SK-N-SH (cell line): ENCODE data around the gene RBM19. TPM values are rescaled to one million over a fixed set of nuclear protein-coding genes. Genes with fewer than 3 reads are reported as not detected.

ENCODE experiments used
- CTCF ChIA-PET: fragments of 300-600, 350-600 bp; formaldehyde crosslinking; extraction: SDS; loops from one replicate; lab custom pipeline; 2021; lab: Yijun Ruan, JAX
- POLR2A ChIA-PET: fragments of 350-600 bp; sonication (Branson Sonifier 250); formaldehyde crosslinking; extraction: SDS; loops from one replicate; lab custom pipeline; 2020; ENCODE audit warnings: antibody characterized with exemption, inconsistent platforms; lab: Yijun Ruan, JAX
- DNase-seq: peaks from one replicate; pipeline ENCODE4 v3.0.0; 2012
- H2AFZ ChIP-seq: fragments of 200-600 bp; sonication (generic); 2 replicates; pipeline ENCODE4 v1.8.1; 2016; ENCODE audit warnings: antibody characterized with exemption, mild to moderate bottlenecking, low read depth
- H3F3A ChIP-seq: fragments of 200-600 bp; sonication (generic); replicated peaks from 2 replicates; pipeline ENCODE3; 2016; ENCODE audit warnings: antibody characterized with exemption, mild to moderate bottlenecking; ENCODE audit not compliant: insufficient read depth
- H3K27ac ChIP-seq, 2 experiments: fragments of 200-500 bp in 1 of 2; fragments of 200-600 bp in 1 of 2; sonication (Bioruptor generic) in 1 of 2; sonication (generic), shearing (Covaris generic) in 1 of 2; 2 replicates each; pipeline versions ENCODE4 v1.5.1 to v1.6.1; 2014 to 2016; ENCODE audit warnings: low read depth in 2 of 2, inconsistent platforms in 1 of 2, low read length in 1 of 2, mild to moderate bottlenecking in 1 of 2, mixed read lengths in 1 of 2
- H3K27me3 ChIP-seq: fragments of 200-600 bp; sonication (generic), shearing (Covaris generic); 2 replicates; pipeline ENCODE4 v1.6.1; 2016; ENCODE audit warnings: mixed run types; ENCODE audit not compliant: insufficient read depth
- H3K36me3 ChIP-seq, 2 experiments: fragments of 200-500 bp in 1 of 2; fragments of 200-600 bp in 1 of 2; sonication (Bioruptor generic) in 1 of 2; sonication (generic) in 1 of 2; replicated peaks in 1 of 2; 2 replicates each; pipeline versions ENCODE3 to v1.5.1; 2014 to 2016; ENCODE audit warnings: low read length in 1 of 2, mild to moderate bottlenecking in 1 of 2; ENCODE audit not compliant: insufficient read depth in 2 of 2, control insufficient read depth in 1 of 2
- H3K4me1 ChIP-seq, 2 experiments: fragments of 200-500 bp in 1 of 2; fragments of 200-600 bp in 1 of 2; sonication (Bioruptor generic) in 1 of 2; sonication (generic), shearing (Covaris generic) in 1 of 2; 2 replicates each; pipeline versions ENCODE4 v1.5.1 to v1.6.1; 2014 to 2016; ENCODE audit warnings: low read depth in 1 of 2, low read length in 1 of 2, mixed run types in 1 of 2; ENCODE audit not compliant: insufficient read depth in 2 of 2, control insufficient read depth in 1 of 2
- H3K4me2 ChIP-seq: fragments of 200-600 bp; sonication (generic), shearing (Covaris generic); 2 replicates; pipeline ENCODE4 v1.6.1; 2017; ENCODE audit warnings: mixed run types
- H3K4me3 ChIP-seq, 2 experiments: fragments of 200-500 bp in 1 of 2; fragments of 200-600 bp in 1 of 2; sonication (Bioruptor generic) in 1 of 2; sonication (generic), shearing (Covaris generic) in 1 of 2; 2 replicates each; pipeline versions ENCODE4 v1.5.1 to v1.8.1; 2014 to 2016; ENCODE audit warnings: low read depth in 2 of 2, inconsistent platforms in 1 of 2, low read length in 1 of 2, mild to moderate bottlenecking in 1 of 2, mixed read lengths in 1 of 2, moderate library complexity in 1 of 2
- H3K79me2 ChIP-seq: fragments of 200-600 bp; sonication (generic); 2 replicates; pipeline ENCODE4 v1.8.1; 2017; ENCODE audit warnings: mild to moderate bottlenecking; ENCODE audit not compliant: insufficient read depth
- H3K9ac ChIP-seq: fragments of 200-600 bp; sonication (generic); 2 replicates; pipeline ENCODE4 v1.6.1; 2017; ENCODE audit warnings: mixed run types
- H3K9me2 ChIP-seq: fragments of 200-600 bp; sonication (generic); 2 replicates; pipeline ENCODE4 v1.6.1; 2017; ENCODE audit warnings: mixed run types
- H3K9me3 ChIP-seq: fragments of 200-600 bp; sonication (generic); 2 replicates; pipeline ENCODE4 v1.6.1; 2017; ENCODE audit warnings: mixed run types, mild to moderate bottlenecking, moderate library complexity
- H4K20me1 ChIP-seq: fragments of 200-600 bp; sonication (generic); 2 replicates; pipeline ENCODE4 v1.6.1; 2017; ENCODE audit warnings: mild to moderate bottlenecking, mixed run types; ENCODE audit not compliant: insufficient read depth
- CHD2 ChIP-seq: fragments of 150-350 bp; IDR thresholded peaks from 2 replicates; pipeline ENCODE4 v1.6.1; 2018; ENCODE audit warnings: low read length; ENCODE audit not compliant: partially characterized antibody
- CTCF ChIP-seq: fragments of 200-600 bp; sonication (generic); IDR thresholded peaks from 2 replicates; pipeline ENCODE4 v1.6.1; 2017; ENCODE audit warnings: antibody characterized with exemption, mild to moderate bottlenecking, moderate library complexity
- ELF1 ChIP-seq: IDR thresholded peaks from 2 replicates; pipeline ENCODE4 v1.4.0; 2012
- EZH2phosphoT487 ChIP-seq: fragments of 200-600 bp; sonication (generic); IDR thresholded peaks from 2 replicates; pipeline ENCODE4 v1.6.1; 2017; ENCODE audit warnings: low read depth, mixed run types, mild to moderate bottlenecking, antibody characterized with exemption, moderate library complexity, borderline replicate concordance
- FOXM1 ChIP-seq: IDR thresholded peaks from 2 replicates; pipeline ENCODE4 v1.4.0; 2012; ENCODE audit warnings: low read depth, mild to moderate bottlenecking
- GABPA ChIP-seq: IDR thresholded peaks from 2 replicates; pipeline ENCODE4 v1.4.0; 2012; ENCODE audit warnings: low read depth, mild to moderate bottlenecking
- MAX ChIP-seq: IDR thresholded peaks from 2 replicates; pipeline ENCODE4 v1.4.0; 2012; ENCODE audit warnings: low read depth
- MEF2A ChIP-seq: IDR thresholded peaks from 2 replicates; pipeline ENCODE4 v1.4.0; 2012; ENCODE audit warnings: low read depth, borderline replicate concordance
- MXI1 ChIP-seq: IDR thresholded peaks from 2 replicates; pipeline ENCODE4 v1.6.1; 2012; ENCODE audit warnings: mild to moderate bottlenecking, low read depth, low read length, improper control_type of control experiment
- NFIC ChIP-seq: IDR thresholded peaks from 2 replicates; pipeline ENCODE4 v1.4.0; 2012; ENCODE audit warnings: borderline replicate concordance
- PBX3 ChIP-seq: IDR thresholded peaks from 2 replicates; pipeline ENCODE4; 2012
- POLR2AphosphoS5 ChIP-seq: IDR thresholded peaks from 2 replicates; pipeline ENCODE4 v1.6.1; 2012; ENCODE audit warnings: low read depth, low read length
- RAD21 ChIP-seq: IDR thresholded peaks from 2 replicates; pipeline ENCODE4 v1.6.1; 2012; ENCODE audit warnings: mild to moderate bottlenecking, low read length
- RCOR1 ChIP-seq: fragments of 150-350 bp; IDR thresholded peaks from 2 replicates; pipeline ENCODE4 v1.6.1; 2017; ENCODE audit warnings: antibody characterized with exemption, low read length
- RFX5 ChIP-seq: IDR thresholded peaks from 2 replicates; pipeline ENCODE4 v1.6.1; 2012; ENCODE audit warnings: mild to moderate bottlenecking, improper control_type of control experiment, low read length
- RXRA ChIP-seq: IDR thresholded peaks from 2 replicates; pipeline ENCODE4 v1.4.0; 2012; ENCODE audit warnings: low read depth, mild to moderate bottlenecking, borderline replicate concordance
- SIN3A ChIP-seq: IDR thresholded peaks from 2 replicates; pipeline ENCODE4 v1.6.1; 2012; ENCODE audit warnings: low read depth, mild to moderate bottlenecking, low read length, moderate library complexity, borderline replicate concordance
- SMC3 ChIP-seq: IDR thresholded peaks from 2 replicates; pipeline ENCODE4 v1.6.1; 2012; ENCODE audit warnings: low read depth, low read length, improper control_type of control experiment
- TCF12 ChIP-seq: IDR thresholded peaks from 2 replicates; pipeline ENCODE4 v1.4.0; 2012
- TEAD4 ChIP-seq: IDR thresholded peaks from 2 replicates; pipeline ENCODE4 v1.4.0; 2012; ENCODE audit warnings: mild to moderate bottlenecking, borderline replicate concordance; ENCODE audit not compliant: insufficient read depth
- USF2 ChIP-seq: fragments of 150-350 bp; IDR thresholded peaks from 2 replicates; pipeline ENCODE4 v1.6.1; 2017; ENCODE audit warnings: antibody characterized with exemption, low read length, low read depth, borderline replicate concordance
- ZBTB33 ChIP-seq: IDR thresholded peaks from 2 replicates; pipeline ENCODE4 v1.4.0; 2012; ENCODE audit warnings: low read depth, borderline replicate concordance
- WGBS: methylation state at CpG from one replicate; pipeline ENCODE4 v1.1.6; 2017; ENCODE audit warnings: low lambda C conversion rate; 5-methylcytosine and 5-hydroxymethylcytosine counted together
- polyA plus RNA-seq, 3 experiments: library from polyadenylated mRNA; depleted of rRNA; stranded (reverse); fragments of >200 nt; gene quantifications; 2 replicates each; pipeline ENCODE4 v1.2.3, GENCODE V29; 2012

The RBM19 gene
- polyA plus RNA-seq, 1 of the 3 experiments (the other 2 are of a cell fraction), result 16.6 TPM

- Histone ChIP-seq H3K9me2 (no peaks in the 10 kb centered on the region), H3K79me2 (peaks cover 10% of the 10 kb centered on the region), H3F3A (no peaks in the 10 kb centered on the region), H3K9ac (no peak overlapping the region), H3K27ac (no peak overlapping the region), H3K4me1 (no peaks in the 10 kb centered on the region), H3K27me3 (no peaks in the 10 kb centered on the region), H3K9me3 (no peaks in the 10 kb centered on the region), H2AFZ (no peak overlapping the region), H4K20me1 (no peaks in the 10 kb centered on the region), H3K36me3 (peaks cover 11 to 70% of the 10 kb centered on the region in 2 experiments), H3K4me3 (no peak overlapping the region), H3K4me2 (no peak overlapping the region)
- ChIA-PET CTCF (no interaction called here), POLR2A (no interaction called here)
- DNase-seq, result no peak
- 91% methylated on average over 10 of the region's 14 CpGs for WGBS
- TF ChIP-seq RCOR1 (no peak), TEAD4 (no peak), RXRA (no peak), GABPA (no peak), MXI1 (no peak), FOXM1 (no peak)
These were observed 7.0 kb downstream of the RBM19 start for GRCh38 chr12:113959096-113959495.

- ChIA-PET CTCF (no interaction called here), POLR2A (no interaction called here)
- WGBS, result 82% methylated on average over 4 of the region's 5 CpGs
- H3K9me3 ChIP-seq, result no peaks in the 10 kb centered on the region
- H3F3A ChIP-seq, result no peaks in the 10 kb centered on the region
- H3K79me2 ChIP-seq, result 0 out of 2 replicates have a peak, but pooled peaks cover 5% of the 10 kb centered on the region
- H3K4me2 ChIP-seq, result no peak overlapping the region
- no peak for DNase-seq
- H3K36me3 ChIP-seq, result peaks cover 18 to 77% of the 10 kb centered on the region in 2 experiments
- no peak for TF ChIP-seq RXRA
- no peak for TF ChIP-seq GABPA
- TF ChIP-seq EZH2phosphoT487, result no peak
- TF ChIP-seq ELF1, result no peak
- no peak for TF ChIP-seq NFIC
- TF ChIP-seq PBX3, result no peak
- TF ChIP-seq TEAD4, result no peak
- no peak for TF ChIP-seq MEF2A
- no peak for TF ChIP-seq MXI1
- TF ChIP-seq RAD21, result no peak
- no peak for TF ChIP-seq CTCF
- no peak for TF ChIP-seq USF2
- TF ChIP-seq MAX, result no peak
- TF ChIP-seq POLR2AphosphoS5, result no peak
- no peak for TF ChIP-seq SIN3A
- TF ChIP-seq TCF12, result no peak
- TF ChIP-seq ZBTB33, result no peak
- no peak for TF ChIP-seq SMC3
- no peak for TF ChIP-seq CHD2
- TF ChIP-seq RFX5, result no peak
- TF ChIP-seq, all 33 proteins: peak for 0
- H2AFZ ChIP-seq, result no peak overlapping the region
- no peaks in the 10 kb centered on the region for H3K4me1 ChIP-seq
- H3K27me3 ChIP-seq, result no peaks in the 10 kb centered on the region
- H3K4me3 ChIP-seq, result no peak overlapping the region
- H4K20me1 ChIP-seq, result no peaks in the 10 kb centered on the region
- H3K27ac ChIP-seq, result no peak overlapping the region
- no peak overlapping the region for H3K9ac ChIP-seq
- no peaks in the 10 kb centered on the region for H3K9me2 ChIP-seq
These were observed 8.0 kb downstream of the RBM19 start for GRCh38 chr12:113958108-113958507.
